Measurements from ENCODE around the gene SHMT1.
"Not testable (repeated sequence)": the region's sequence is repeated elsewhere in the genome, so short reads cannot be mapped to it uniquely, and the experiment has no call there.

The SHMT1 gene

DNA sequence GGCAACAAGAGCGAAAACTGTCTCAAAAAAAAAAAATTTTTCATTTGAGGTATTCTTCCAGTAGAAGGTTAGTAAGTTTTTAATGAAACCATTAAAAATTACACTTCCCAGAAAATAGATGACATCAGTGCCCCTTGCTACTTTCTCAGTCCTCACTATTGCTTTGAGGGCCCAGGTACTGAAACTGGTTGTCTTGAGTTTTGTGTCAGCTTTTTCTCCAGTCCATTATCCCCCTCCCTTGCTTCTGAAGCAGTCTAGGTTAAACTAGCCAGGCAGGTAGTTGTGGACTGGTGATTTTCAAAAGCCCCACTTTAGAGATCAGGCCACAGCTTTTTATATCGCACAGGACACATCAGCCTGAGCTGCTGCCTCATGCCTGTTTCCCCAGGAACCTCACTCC is 37.3 kb downstream of the SHMT1 start:
- DNase-seq (ENCODE audit: low read depth in 2 of 2): no peak

DNA sequence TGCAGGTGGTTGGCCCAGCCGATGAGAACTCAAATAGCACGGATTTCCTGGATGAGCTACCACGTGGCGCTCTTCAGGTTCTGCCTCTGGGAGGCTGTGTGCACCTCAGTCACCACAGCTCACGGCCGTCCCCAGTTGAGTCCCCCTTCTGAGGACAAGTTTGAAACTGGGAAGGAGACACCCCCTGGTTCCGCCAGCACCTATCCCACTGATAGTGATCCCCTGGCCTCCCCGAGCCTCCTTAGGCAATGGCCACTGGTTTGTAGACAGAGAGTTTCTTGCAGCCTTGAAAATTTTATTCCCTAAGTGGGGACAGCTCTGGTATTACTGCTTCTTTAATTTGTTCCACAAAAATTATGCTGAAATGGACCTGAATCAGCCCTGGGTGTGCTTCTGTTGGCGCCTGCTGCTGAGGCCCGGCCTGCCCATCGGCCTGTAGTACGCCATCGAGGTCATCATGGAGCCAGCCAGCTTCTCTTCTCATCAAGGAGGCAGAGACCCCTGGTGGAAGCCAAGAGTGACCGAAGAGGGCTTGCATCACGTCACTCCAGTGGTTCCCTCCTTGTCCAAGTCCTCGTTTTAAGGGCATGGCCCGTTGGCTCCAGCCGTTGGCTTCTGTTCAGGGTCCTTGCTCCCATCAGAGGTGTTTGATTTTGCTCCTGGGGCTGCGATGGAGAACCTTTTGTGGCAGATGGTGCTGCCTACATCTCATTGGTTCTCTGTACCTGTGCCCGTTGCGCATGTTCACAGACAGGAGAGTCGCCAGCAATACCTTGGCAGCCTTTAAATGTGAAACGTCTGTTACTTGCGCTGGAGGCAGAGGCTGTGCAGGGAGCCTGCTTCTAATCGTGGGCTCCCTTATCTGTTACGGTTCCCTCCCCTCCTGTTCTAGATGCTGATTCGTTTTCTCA is 39.0 kb downstream of the SHMT1 start:
- DNase-seq (ENCODE audit: low read depth in 2 of 2): no peak

DNA sequence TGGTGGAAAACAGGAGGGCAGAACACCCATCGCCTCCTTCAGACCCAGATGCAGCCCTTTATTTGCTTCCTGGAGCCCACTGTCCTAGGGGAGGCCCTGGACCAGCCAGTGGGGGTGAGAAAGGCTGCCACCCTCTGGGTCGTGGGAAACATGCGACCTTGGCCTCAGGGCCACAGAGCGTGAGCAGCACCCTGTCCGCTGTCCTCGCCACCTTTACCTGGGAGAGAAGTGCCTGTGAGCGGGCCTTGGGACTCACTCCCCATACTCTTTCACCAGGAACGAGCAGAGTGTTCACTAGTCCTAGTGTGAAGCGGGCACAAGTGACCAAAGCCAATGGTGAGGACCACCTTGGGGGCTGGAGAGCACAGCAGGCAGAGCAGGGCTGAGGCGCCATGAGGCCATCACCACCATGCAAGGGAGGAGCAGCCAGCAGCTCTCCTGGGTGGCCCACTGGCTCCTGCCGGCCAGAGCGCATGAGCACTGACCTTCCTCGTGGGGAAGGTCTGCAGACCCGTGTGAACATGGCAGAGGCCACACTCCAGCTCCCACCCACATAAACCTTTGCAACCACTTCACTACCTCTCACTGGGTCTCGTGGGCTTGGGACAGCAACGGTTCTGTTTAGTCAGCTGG is 39.7 kb downstream of the SHMT1 start:
- no peak for DNase-seq (ENCODE audit: low read depth in 2 of 2)

DNA sequence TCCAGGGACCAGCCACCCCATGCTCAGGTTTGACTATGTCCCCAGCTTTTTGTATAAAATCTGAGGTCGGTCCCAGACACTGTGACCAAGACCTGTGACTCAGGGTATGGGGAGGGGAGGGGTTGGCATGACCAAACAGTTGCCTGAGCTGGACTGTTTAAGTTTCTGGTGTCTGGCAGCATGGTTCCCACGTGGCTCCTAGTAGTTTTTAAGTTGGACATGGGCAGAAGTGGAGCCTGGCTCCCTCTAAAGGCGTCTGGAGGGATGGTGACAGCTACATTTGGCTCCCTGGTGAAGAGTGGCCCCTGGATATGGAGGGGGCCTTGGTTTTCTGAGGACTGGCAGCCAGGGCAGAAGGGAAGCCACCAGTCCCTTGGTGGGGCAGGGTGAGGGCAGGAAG is 40.3 kb downstream of the SHMT1 start:
- no peak for DNase-seq (ENCODE audit: low read depth in 2 of 2)

DNA sequence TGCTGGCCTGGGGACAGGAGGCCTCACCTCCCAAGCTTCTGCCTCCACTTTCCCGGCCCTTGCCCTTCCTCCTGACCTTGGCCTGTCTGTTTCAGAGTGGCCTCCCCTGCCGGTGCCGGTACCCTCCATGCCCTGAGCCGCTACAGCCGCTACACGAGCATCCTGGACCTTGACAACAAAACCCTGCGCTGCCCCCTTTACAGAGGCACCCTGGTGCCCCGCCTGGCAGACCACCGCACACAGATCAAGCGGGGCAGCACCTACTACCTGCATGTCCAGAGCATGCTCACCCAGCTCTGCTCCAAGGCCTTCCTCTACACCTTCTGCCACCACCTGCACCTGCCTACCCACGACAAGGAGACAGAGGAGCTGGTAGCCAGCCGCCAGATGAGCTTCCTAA is 40.8 kb downstream of the SHMT1 start:
- DNase-seq (ENCODE audit: low read depth in 2 of 2): no peak

DNA sequence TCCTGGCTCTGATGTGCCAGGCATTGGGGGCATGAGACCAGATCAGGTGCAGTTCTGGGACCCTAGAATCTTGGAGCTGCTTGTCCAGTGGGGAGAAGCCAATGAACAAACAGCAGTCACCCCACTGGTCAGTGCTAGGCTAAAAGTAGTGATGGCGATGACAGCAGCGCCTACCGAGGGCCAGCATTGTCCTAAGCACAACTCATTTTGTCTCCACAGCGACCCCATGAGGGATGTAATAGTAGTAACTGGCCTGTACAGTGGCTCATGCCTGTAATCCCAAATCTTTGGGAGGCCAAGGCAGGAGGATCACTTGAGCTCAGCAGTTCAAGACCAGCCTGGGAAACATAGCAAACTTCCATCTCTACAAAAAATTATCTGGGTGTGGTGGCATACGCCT is 42.0 kb downstream of the SHMT1 start:
- no peak for DNase-seq (ENCODE audit: low read depth in 2 of 2)

DNA sequence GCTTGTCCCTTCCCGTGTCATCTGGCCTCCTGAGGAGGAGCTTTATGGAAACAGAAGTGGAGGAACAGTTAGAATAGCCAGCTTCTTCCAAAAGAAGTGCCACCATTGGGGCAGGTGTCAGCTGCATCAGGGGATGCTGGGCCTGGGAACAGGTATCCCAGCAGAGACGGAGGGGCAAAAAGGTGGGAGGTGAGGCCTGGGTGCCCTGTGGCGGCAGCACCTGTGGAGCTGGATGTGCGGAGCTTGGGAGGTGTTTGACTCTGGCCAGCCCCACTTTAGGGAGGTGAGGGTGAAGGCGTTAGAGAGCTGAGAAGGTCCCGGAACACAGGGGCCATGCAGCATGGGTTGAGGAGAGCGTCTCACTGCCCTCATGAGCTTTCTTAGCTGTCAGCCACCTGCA is 43.0 kb downstream of the SHMT1 start:
- no peak for DNase-seq (ENCODE audit: low read depth in 2 of 2)

DNA sequence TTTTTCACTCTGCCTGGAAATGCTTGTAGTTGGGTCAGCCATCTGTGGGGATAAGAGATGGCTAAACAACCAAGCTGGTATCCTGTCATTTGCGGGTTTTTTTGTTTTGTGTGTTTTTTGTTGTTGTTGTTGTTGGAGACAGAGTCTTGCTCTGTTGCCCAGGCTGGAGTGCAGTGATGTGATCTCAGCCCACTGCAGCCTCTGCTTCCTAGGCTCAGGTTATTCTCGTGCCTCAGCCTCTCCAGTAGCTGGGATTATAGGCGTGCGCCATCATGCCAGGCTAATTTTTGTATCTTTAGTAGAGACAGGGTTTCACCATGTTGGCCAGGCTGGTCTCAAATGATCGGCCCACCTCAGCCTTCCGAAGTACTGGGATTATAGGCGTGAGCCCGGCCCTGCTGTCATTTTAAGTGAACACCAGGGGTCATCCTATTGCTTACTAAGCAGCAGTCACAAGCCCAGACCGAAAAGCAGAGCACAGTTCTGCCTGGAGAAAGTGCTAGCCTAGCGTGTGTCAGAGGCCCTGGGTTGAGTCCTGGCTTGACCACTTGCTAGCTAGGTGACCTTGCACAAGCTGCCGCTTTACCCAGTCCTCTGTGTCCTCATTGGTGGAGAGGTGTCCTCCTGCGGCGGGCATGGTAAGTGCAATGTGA is 43.6 kb downstream of the SHMT1 start:
- DNase-seq (ENCODE audit: low read depth in 2 of 2): no peak

DNA sequence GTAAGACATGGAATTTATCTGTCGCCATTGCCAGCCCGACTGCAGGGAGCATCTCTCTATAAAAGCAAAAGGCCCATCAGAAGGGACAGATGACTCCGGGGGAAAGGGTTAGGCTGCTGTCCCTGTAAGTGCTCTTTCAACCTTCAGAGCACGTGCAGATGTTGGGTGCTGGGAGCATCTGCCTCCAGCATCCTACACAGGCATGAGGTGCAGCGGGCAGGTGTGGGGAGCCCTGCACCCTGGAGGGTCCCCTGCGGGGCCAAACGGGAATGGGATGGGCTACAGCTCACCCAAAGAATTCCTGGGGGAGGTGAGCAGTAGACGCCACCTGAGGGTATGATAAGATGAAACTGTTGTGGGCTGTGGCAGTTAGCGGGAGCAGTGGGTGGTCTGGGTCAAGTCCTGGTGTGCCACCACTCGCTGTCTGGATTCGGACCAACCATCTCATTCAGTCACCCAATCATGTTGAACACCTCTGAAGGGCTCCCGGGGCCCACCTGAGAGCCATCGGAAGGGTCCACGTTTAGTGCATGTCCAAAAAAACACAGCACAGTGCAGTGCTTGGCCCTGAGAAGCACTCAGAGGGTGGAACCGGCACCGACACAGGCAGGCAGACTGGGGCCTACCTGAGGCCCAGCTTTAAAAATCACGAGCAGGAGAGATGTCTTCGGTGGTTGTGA is 44.4 kb downstream of the SHMT1 start:
- DNase-seq (ENCODE audit: low read depth in 2 of 2): no peak

DNA sequence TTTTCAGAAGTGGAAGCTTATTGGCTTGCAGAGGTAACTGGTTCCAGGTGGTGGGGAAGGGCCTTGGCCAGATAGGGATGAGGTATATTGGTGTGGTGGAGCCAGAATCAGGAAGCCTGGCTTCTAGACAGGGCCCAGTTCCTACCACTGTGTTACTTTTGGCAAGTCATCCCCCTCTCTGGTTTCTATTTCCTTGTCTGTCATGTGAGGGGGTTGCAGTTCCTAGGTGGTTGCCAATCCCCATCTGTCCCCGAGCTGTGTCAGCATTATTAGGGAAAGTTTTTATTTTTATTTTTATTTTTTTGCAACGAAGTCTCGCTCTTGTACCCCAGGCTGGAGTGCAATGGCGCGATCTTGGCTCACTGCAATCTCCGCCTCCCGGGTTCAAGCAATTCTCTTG is 45.2 kb downstream of the SHMT1 start:
- no peak for DNase-seq (ENCODE audit: low read depth in 2 of 2)

DNA sequence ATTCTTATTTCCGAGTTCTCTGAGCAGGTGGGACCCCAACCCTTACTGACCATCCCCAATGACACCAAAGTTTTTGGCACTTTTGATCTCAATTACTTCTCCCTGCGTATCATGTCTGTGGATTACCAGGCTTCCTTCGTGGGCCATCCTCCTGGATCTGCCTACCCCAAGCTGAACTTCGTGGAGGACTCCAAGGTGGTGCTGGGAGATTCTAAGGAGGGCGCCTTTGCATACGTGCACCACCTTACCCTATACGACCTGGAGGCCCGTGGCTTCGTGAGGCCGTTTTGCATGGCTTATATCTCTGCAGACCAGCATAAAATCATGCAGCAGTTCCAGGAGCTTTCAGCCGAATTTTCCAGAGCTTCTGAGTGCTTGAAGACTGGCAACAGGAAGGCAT is 47.4 kb downstream of the SHMT1 start:
- DNase-seq (ENCODE audit: low read depth in 2 of 2): no peak

DNA sequence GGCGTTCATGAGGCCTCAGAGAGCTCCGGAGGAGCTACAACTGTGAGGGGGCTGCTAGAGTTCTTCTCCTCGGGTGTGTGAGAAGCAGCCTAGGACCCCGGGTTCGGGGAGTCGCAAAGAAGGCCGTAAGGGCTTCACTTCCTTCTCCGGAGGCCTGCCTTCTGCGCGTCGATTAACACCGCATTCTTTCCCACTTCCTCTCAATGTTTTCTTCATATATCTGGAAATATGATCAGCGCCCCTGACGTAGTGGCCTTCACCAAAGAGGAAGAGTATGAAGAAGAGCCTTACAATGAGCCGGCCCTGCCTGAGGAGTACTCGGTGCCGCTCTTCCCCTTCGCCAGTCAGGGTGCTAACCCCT is 47.8 kb downstream of the SHMT1 start:
- DNase-seq (ENCODE audit: low read depth in 2 of 2): no peak

DNA sequence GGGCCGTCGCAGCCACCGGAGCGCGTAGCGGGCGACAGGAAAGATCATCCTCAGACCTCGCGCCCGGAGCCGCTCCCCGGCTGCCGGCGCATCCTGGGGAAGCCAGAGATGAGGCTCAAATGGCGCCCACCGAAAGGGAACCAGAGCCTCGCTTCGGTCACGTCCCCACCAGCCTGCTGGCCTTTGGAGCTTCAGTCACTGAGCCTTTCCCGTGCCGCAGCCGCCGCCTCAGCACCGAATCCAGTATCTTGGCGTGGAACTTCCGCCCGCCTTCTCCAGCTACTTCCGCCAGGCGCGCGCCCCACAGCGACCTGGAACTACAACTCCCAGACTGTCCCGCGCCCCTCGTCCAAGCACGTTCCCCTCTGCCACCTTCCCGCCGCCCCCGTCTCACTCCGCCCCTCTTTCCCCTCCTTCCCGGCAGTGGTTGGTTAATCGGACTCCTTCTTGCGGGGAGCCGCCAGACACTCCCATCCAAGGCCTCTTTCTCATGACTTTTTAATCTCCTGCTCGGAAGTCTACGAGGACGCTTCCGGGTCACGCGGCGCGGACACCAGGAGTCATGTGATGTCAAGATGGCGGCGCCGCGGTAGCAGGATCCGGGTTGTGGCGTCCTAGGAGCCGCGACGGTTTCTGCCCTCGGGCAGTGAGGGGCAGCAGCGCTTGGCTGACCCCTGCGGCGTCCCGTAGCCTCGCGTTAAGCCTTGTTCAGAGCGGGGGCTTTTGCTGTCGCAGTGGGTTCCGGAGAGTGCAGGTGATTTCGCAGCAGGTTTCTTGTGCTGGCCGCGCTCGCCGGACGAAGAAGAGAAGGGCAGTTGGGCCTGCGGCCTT is 48.4 kb downstream of the SHMT1 start, which contains the start of the genes SMCR8 and TOP3A:
SMCR8 (plus strand) TSS at position 563 of the 831 bp plus-strand sequence. CDS start 497 bp downstream, outside the sequence.
TOP3A (minus strand) TSS at position 264 of the 831 bp plus-strand sequence; CDS start at position 48, 216 bp downstream.
- peak; percentile 91 to 94 for DNase-seq (ENCODE audit: low read depth in 2 of 2)

DNA sequence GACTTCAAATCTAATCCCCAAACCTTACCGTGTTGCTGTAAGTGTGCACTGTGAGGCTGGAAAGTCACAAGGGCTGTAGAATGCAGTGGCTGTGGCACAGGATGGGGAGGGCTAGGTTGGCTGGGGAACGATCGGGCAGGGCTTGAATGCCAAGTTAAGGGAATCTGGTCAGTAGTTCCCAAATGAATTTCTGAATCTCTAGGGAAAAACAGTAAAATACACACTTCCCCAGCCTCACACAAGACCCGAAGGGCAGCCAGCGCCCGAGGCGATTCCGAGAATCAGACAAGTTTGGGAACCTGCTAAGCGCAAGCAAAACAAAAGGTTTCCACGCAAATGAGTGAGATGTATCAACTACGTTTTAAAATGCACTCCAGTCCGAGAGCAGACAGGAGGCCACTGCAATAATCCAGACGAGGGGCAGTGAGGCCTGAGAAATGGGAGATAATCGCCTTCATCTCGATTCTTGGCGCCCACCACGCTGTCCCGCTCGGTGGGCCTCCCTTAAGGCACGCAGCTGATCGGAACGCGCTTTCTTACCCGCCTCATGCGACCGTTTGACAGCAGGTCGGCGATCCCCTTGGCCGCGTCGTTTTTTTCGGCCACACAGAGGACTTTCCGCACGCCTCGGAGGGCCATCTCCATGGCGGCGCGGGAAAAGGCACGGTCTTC is 49.2 kb downstream of the SHMT1 start:
- DNase-seq (ENCODE audit: low read depth in 2 of 2): peak in 1 of 2 donors; percentile 12

DNA sequence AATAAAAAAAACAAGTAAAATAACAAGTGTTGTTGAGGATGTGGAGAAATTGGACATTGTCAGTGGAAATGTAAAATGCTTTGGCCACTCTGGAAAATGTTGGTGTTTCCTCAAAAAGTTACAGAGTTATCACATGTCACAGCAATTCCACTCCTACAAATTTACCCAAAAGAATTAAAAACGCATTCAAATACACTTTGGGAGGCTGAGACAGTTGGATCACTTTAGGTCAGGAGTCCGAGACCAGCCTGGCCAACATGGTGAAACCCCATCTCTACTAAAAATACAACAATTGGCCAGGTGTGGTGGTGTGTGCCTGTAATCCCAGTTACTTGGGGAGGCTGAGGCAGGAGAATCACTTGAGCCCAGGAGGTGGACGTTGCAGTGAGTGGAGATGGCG is 54.1 kb downstream of the SHMT1 start:
- DNase-seq (ENCODE audit: low read depth in 2 of 2): no peak

DNA sequence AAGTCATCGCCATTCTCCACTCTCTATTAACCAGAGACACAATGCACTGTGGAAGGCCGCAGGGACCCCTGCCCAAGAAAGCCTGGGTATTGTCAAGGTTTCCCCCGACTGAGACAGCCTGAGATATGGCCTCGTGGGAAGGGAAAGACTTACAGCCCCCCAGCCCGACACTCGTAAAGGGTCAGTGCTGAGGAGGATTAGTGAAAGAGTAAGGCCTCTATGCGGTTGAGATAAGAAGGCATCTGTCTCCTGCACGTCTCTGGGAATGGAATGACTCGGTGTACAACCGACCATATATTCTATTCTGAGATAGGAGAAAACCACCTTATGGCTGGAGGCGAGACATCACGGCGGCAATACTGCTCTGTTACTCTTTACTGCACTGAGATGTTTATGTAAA is 60.1 kb downstream of the SHMT1 start:
- DNase-seq (ENCODE audit: low read depth in 2 of 2): not testable (repeated sequence)

DNA sequence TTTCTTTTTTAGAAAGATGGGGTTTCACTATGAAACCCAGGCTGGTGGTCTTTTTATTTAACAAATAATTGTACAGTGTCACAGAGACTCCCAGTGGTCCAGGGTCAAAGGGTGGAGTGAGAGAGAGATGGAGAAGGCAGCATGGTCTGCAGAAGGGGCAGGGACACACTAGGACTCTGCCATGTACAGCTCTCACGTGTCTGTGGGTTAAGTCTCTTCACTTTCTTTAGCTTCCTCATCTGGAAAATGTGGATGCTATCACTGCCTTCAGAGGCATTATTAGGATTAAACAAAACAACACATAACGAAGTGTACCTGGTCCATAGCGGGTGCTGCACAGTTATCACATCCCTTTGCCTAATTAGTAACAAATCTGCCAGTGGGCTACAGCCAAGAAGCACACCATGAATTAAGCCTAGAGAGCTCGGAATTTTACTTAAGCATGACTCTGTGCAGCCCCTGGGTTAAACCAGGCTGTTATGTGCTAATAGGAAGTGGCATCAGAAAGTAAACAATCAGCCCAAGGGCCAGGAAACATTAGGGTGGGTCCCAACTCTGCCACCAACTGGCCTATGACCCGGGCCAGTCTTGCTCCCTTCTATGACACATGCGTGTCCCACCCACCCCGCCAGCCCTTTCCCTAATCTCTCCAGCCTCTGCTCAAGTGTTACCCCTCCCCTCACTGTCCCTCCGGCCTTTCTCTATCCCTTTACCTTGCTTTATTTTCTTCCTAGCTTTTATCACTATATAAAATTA is 62.4 kb downstream of the SHMT1 start:
- no peak for DNase-seq (ENCODE audit: low read depth in 2 of 2)

DNA sequence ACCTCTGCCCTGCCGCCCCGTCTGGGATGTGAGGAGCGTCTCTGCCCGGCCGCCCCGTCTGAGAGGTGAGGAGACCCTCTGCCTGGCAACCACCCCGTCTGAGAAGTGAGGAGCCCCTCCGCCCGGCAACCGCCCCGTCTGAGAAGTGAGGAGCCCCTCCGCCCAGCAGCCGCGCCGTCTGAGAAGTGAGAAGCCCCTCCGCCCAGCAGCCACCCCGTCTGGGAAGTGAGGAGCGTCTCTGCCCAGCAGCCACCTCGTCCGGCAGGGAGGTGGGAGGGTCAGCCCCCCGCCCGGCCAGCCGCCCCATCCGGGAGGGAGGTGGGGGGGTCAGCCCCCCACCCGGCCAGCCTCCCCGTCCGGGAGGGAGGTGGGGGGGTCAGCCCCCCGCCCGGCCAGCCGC is 65.3 kb downstream of the SHMT1 start:
- not testable (repeated sequence) for DNase-seq (ENCODE audit: low read depth in 2 of 2)

DNA sequence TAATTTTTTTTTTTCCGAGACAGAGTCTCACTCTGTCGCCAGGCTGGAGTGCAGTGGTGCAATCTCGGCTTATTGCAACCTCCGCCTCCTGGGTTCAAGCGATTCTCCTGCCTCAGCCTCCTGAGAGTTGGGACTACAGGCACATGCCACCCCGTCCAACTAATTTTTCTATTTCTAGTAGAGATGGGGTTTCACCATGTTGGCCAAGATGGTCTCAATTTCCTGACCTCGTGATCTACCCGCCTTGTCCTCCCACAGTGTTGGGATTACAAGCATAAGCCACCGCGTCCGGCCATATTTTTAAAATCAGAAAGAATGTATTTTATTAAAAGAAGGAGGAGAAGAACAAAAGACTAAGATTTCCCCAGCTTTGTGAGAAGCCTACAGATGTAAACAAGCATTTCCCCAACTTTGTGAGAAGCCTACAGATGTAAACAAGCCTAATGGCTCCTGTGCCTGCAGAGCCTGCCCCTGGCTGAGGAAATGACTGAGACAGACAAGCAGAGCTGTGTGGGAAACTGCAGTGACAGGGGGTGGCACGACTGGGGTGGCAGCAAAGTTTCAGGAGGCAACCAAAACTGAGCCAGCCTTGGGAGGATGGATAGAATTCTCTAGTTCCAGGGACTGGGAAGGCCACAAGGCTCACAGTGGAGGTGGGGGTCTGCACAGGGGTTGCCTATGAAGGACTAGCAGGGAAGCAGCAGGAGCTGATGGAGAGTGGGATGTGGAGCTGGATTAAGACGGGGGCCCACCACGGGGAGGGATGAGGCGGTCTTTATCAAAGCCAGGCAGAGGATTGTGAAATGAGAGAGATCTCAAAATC is 71.4 kb downstream of the SHMT1 start:
- DNase-seq (ENCODE audit: low read depth in 2 of 2): no peak

All from stimulated activated CD8-positive, alpha-beta memory T cell treated with anti-CD3 and anti-CD28 coated beads, Interleukin-7, amount 100 ng/mL, for 1 hour (primary cell).